ENCODE results near the gene NFIL3. TPM values are rescaled to one million over a fixed set of nuclear protein-coding genes. Genes with fewer than 3 reads are reported as not detected.
"Not testable (repeated sequence)": the region's sequence is repeated elsewhere in the genome, so short reads cannot be mapped to it uniquely, and the experiment has no call there.

Gene NFIL3
- total RNA-seq = 10 to 100 TPM; 31.5 to 33.6 TPM

GRCh38 chr9:91423785-91424402 is at the start of gene NFIL3:
NFIL3 (minus strand) TSS chr9:91423832; CDS start chr9:91410734, 13,098 bp downstream.
- H3K4me1 Mint-ChIP-seq = peaks cover 57% of the 10 kb centered on the region
- H3K9me3 Mint-ChIP-seq = no peaks in the 10 kb centered on the region
- H3K4me3 Mint-ChIP-seq = peak within 1 kb of the TSS; percentile 96
- DNase-seq = peak; percentile 65
- POLR2A ChIA-PET = interaction anchor here (0.6 to 1.0 kb wide), 4 partner anchors 63 to 387 kb away, joined by 3 to 4 read pairs (median 3); no protein-coding TSS in a partner anchor
- H3K36me3 Mint-ChIP-seq (ENCODE audit: low read depth) = no peaks in the 10 kb centered on the region
- peak within 1 kb of the TSS; percentile 91 for H3K27ac Mint-ChIP-seq
- CTCF ChIA-PET = interaction anchor here (0.8 to 3.1 kb wide), 13 partner anchors 13 to 509 kb away, joined by 3 to 16 read pairs (median 3); no protein-coding TSS in a partner anchor
- H3K27me3 Mint-ChIP-seq = peaks cover 6% of the 10 kb centered on the region

- H3K9me3 Mint-ChIP-seq; POLR2A ChIA-PET; H3K27ac Mint-ChIP-seq; DNase-seq; H3K36me3 Mint-ChIP-seq (ENCODE audit: low read depth); H3K4me1 Mint-ChIP-seq; H3K4me3 Mint-ChIP-seq; CTCF ChIA-PET: not testable (repeated sequence)
- H3K27me3 Mint-ChIP-seq = peaks cover 40% of the 10 kb centered on the region
Observed at GRCh38 chr9:91471524-91471923, 47.9 kb upstream of the NFIL3 start.

- H3K4me1 Mint-ChIP-seq = no peaks in the 10 kb centered on the region
- no peak overlapping the region for H3K27ac Mint-ChIP-seq
- H3K4me3 Mint-ChIP-seq = no peak overlapping the region
- H3K27me3 Mint-ChIP-seq = peaks cover 48% of the 10 kb centered on the region
- POLR2A ChIA-PET = no interaction called here
- no peak for DNase-seq
- H3K9me3 Mint-ChIP-seq = peaks cover 11% of the 10 kb centered on the region
- no peaks in the 10 kb centered on the region for H3K36me3 Mint-ChIP-seq (ENCODE audit: low read depth)
- CTCF ChIA-PET = no interaction called here
Observed at GRCh38 chr9:91465420-91465819, 41.8 kb upstream of the NFIL3 start.

- no peaks in the 10 kb centered on the region for H3K36me3 Mint-ChIP-seq (ENCODE audit: low read depth)
- ChIA-PET POLR2A (interaction anchor here (0.6 kb wide), 1 partner anchor 25 kb away, joined by 5 read pairs; no protein-coding TSS in a partner anchor), CTCF (no interaction called here)
- H3K4me1 Mint-ChIP-seq = no peaks in the 10 kb centered on the region
- DNase-seq = no peak
- peaks cover 58% of the 10 kb centered on the region for H3K27me3 Mint-ChIP-seq
- H3K4me3 Mint-ChIP-seq = no peak overlapping the region
- no peaks in the 10 kb centered on the region for H3K9me3 Mint-ChIP-seq
- no peak overlapping the region for H3K27ac Mint-ChIP-seq
Observed at GRCh38 chr9:91458906-91459305, 35.3 kb upstream of the NFIL3 start.

- Mint-ChIP-seq H3K36me3 (ENCODE audit: low read depth) (no peaks in the 10 kb centered on the region), H3K4me3 (no peak overlapping the region), H3K27ac (no peak overlapping the region), H3K9me3 (no peaks in the 10 kb centered on the region), H3K27me3 (peaks cover 56% of the 10 kb centered on the region), H3K4me1 (no peaks in the 10 kb centered on the region)
- POLR2A ChIA-PET = interaction anchor here (0.5 to 0.6 kb wide), 2 partner anchors 234 to 374 kb away, joined by 3 to 5 read pairs; no protein-coding TSS in a partner anchor
- CTCF ChIA-PET = interaction anchor here (0.7 kb wide), 1 partner anchor 26 kb away, joined by 4 read pairs; no protein-coding TSS in a partner anchor
- DNase-seq = no peak
Observed at GRCh38 chr9:91452844-91453243, 29.2 kb upstream of the NFIL3 start.

GRCh38 chr9:91451431-91452270 is 28.0 kb upstream of the NFIL3 start:
- CTCF ChIA-PET = interaction anchor here (0.7 kb wide), 1 partner anchor 25 kb away, joined by 4 read pairs; no protein-coding TSS in a partner anchor

GRCh38 chr9:91445135-91445534 is 21.5 kb upstream of the NFIL3 start:
- H3K27me3 Mint-ChIP-seq = peaks cover 38% of the 10 kb centered on the region
- H3K4me3 Mint-ChIP-seq = no peak overlapping the region
- H3K9me3 Mint-ChIP-seq = peaks cover 12% of the 10 kb centered on the region
- H3K36me3 Mint-ChIP-seq (ENCODE audit: low read depth) = peaks cover 4% of the 10 kb centered on the region
- ChIA-PET CTCF (interaction anchor here (1.3 to 1.7 kb wide), 2 partner anchors 355 to 529 kb away, joined by 3 read pairs; no protein-coding TSS in a partner anchor), POLR2A (no interaction called here)
- H3K27ac Mint-ChIP-seq = no peak overlapping the region
- no peak for DNase-seq
- no peaks in the 10 kb centered on the region for H3K4me1 Mint-ChIP-seq

More at GRCh38 chr9:91451431-91452270, 28.0 kb upstream of the NFIL3 start:
- Mint-ChIP-seq H3K4me1 (no peaks in the 10 kb centered on the region), H3K36me3 (ENCODE audit: low read depth) (no peaks in the 10 kb centered on the region), H3K27ac (no peak overlapping the region), H3K27me3 (peaks cover 51% of the 10 kb centered on the region), H3K4me3 (no peak overlapping the region), H3K9me3 (no peaks in the 10 kb centered on the region)
- no peak for DNase-seq
- POLR2A ChIA-PET = no interaction called here

GRCh38 chr9:91443994-91444392 is 20.4 kb upstream of the NFIL3 start:
- no peak overlapping the region for H3K4me3 Mint-ChIP-seq
- DNase-seq = no peak
- ChIA-PET CTCF (interaction anchor here (1.7 kb wide), 1 partner anchor 354 kb away, joined by 3 read pairs; no protein-coding TSS in a partner anchor), POLR2A (no interaction called here)
- H3K27ac Mint-ChIP-seq = no peak overlapping the region
- no peaks in the 10 kb centered on the region for H3K4me1 Mint-ChIP-seq
- peaks cover 12% of the 10 kb centered on the region for H3K9me3 Mint-ChIP-seq
- peaks cover 4% of the 10 kb centered on the region for H3K36me3 Mint-ChIP-seq (ENCODE audit: low read depth)
- H3K27me3 Mint-ChIP-seq = peaks cover 41% of the 10 kb centered on the region

- Mint-ChIP-seq H3K36me3 (ENCODE audit: low read depth) (peaks cover 4% of the 10 kb centered on the region), H3K27ac (no peak overlapping the region), H3K4me3 (no peak overlapping the region), H3K27me3 (peaks cover 47% of the 10 kb centered on the region), H3K9me3 (peaks cover 12% of the 10 kb centered on the region), H3K4me1 (no peaks in the 10 kb centered on the region)
- POLR2A ChIA-PET = no interaction called here
- DNase-seq = no peak
- CTCF ChIA-PET = interaction anchor here (0.9 to 1.6 kb wide), 2 partner anchors 10 to 17 kb away, joined by 3 to 4 read pairs; no protein-coding TSS in a partner anchor
Observed at GRCh38 chr9:91443321-91443993, 19.8 kb upstream of the NFIL3 start.

GRCh38 chr9:91436841-91437240 is 13.2 kb upstream of the NFIL3 start:
- Mint-ChIP-seq H3K4me3 (no peak overlapping the region), H3K36me3 (ENCODE audit: low read depth) (no peaks in the 10 kb centered on the region), H3K4me1 (peaks cover 9% of the 10 kb centered on the region), H3K27ac (no peak overlapping the region), H3K9me3 (no peaks in the 10 kb centered on the region), H3K27me3 (peaks cover 44% of the 10 kb centered on the region)
- DNase-seq = no peak
- ChIA-PET POLR2A (no interaction called here), CTCF (interaction anchor here (1.1 kb wide), 2 partner anchors 11 to 523 kb away, joined by 3 to 4 read pairs; no protein-coding TSS in a partner anchor)

- H3K9me3 Mint-ChIP-seq = no peaks in the 10 kb centered on the region
- CTCF ChIA-PET = interaction anchor here (0.7 to 4.1 kb wide), 6 partner anchors 10 to 518 kb away, joined by 3 to 14 read pairs (median 4); no protein-coding TSS in a partner anchor
- H3K27ac Mint-ChIP-seq = no peak overlapping the region
- H3K36me3 Mint-ChIP-seq (ENCODE audit: low read depth) = no peaks in the 10 kb centered on the region
- peaks cover 10% of the 10 kb centered on the region for H3K4me1 Mint-ChIP-seq
- no peak overlapping the region for H3K4me3 Mint-ChIP-seq
- POLR2A ChIA-PET = no interaction called here
- peaks cover 18% of the 10 kb centered on the region for H3K27me3 Mint-ChIP-seq
- DNase-seq = peak; percentile 35
Observed at GRCh38 chr9:91433180-91433579, 9.5 kb upstream of the NFIL3 start.

GRCh38 chr9:91431485-91431884 is 7.9 kb upstream of the NFIL3 start:
- H3K36me3 Mint-ChIP-seq (ENCODE audit: low read depth) = no peaks in the 10 kb centered on the region
- no peak overlapping the region for H3K4me3 Mint-ChIP-seq
- H3K27me3 Mint-ChIP-seq = peaks cover 11% of the 10 kb centered on the region
- H3K9me3 Mint-ChIP-seq = no peaks in the 10 kb centered on the region
- no peak for DNase-seq
- H3K4me1 Mint-ChIP-seq = peaks cover 16% of the 10 kb centered on the region
- POLR2A ChIA-PET = no interaction called here
- no peak overlapping the region for H3K27ac Mint-ChIP-seq
- CTCF ChIA-PET = interaction anchor here (4.1 kb wide), 1 partner anchor 516 kb away, joined by 14 read pairs; no protein-coding TSS in a partner anchor
